ENCODE data around the gene ALG8.

ALG8 gene

GRCh38 chr11:78149646-78150045 is 10.2 kb upstream of the ALG8 start:
- in situ Hi-C loops (cut with HindIII; ENCODE audit: low sequenced_read_pairs): no loop called here
- TF ChIP-seq CTCF (IDR thresholded peaks at IDR 0.05; ENCODE audit: low read depth, low read length, missing control alignments): peak; percentile 32
- no peak overlapping the region for H3K4me3 ChIP-seq (ENCODE audit: low read depth, low read length)
- DNase-seq (ENCODE audit: low read depth): no peak

GRCh38 chr11:78147807-78148206 is 8.4 kb upstream of the ALG8 start:
- in situ Hi-C loops (cut with HindIII; ENCODE audit: low sequenced_read_pairs): no loop called here
- no peak for TF ChIP-seq CTCF (IDR thresholded peaks at IDR 0.05; ENCODE audit: low read depth, low read length, missing control alignments)

DNA sequence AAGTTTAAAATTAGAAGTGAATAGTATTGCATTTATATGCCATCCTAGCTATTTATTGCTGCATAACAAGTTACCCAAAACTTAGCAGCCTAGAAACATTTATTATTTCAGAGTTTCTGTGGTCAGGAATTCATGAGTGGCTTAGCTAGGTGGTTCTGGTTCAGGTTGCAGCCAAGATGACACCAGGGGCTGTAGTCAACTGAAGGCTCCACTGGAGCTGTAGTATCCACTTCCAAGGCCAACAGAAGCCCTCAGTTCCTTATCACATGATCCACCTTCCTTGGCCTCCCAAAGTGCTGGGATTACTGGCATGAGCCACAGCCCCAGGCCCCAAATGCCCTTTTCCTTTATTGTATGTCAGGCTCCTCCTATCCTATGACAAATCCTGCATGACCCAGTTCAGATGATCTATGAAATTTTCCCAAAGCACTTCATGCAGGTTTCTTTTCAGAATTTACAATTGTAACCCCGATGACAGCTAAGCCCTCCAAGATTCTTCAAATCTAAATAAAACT is 6.1 kb upstream of the ALG8 start:
- in situ Hi-C loops (cut with HindIII; ENCODE audit: low sequenced_read_pairs): no loop called here
- TF ChIP-seq CTCF (IDR thresholded peaks at IDR 0.05; ENCODE audit: low read depth, low read length, missing control alignments): no peak
- DNase-seq (ENCODE audit: low read depth): no peak
- H3K4me3 ChIP-seq (ENCODE audit: low read depth, low read length): no peak overlapping the region

More at GRCh38 chr11:78147807-78148206, 8.4 kb upstream of the ALG8 start:
- no peak for DNase-seq (ENCODE audit: low read depth)
- H3K4me3 ChIP-seq (ENCODE audit: low read depth, low read length): no peak overlapping the region

- in situ Hi-C loops (cut with HindIII; ENCODE audit: low sequenced_read_pairs): no loop called here
- no peak for DNase-seq (ENCODE audit: low read depth)
- H3K4me3 ChIP-seq (ENCODE audit: low read depth, low read length): peak overlapping the region; percentile 96
- TF ChIP-seq CTCF (IDR thresholded peaks at IDR 0.05; ENCODE audit: low read depth, low read length, missing control alignments): no peak
These were observed 1.1 kb upstream of the ALG8 start for GRCh38 chr11:78140392-78141077.

- no peak for TF ChIP-seq CTCF (IDR thresholded peaks at IDR 0.05; ENCODE audit: low read depth, low read length, missing control alignments)
- peak overlapping the region; percentile 96 for H3K4me3 ChIP-seq (ENCODE audit: low read depth, low read length)
- no peak for DNase-seq (ENCODE audit: low read depth)
These were observed 568 bp downstream of the ALG8 start for GRCh38 chr11:78138694-78139421.

DNA sequence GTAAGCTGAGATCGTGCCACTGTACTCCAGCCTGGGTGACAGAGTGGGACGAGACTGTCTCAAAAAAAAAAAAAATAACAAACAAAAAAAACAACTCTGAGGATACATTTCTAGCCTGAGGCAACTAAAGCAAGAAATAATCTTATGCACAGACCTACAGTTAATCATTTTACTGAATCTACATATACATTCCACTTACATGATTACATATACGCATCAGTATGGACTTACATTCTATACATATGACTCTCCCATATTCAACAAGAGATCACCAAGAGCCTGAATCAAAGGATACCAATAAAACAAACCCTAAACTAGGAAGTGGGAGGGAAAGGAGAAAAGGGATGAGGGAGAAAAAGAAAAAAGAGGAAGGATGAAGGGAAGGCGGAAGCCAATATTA is 1.1 kb downstream of the ALG8 start:
- TF ChIP-seq CTCF (IDR thresholded peaks at IDR 0.05; ENCODE audit: low read depth, low read length, missing control alignments): no peak
- DNase-seq (ENCODE audit: low read depth): no peak
- H3K4me3 ChIP-seq (ENCODE audit: low read depth, low read length): peak overlapping the region; percentile 96
- in situ Hi-C loops (cut with HindIII; ENCODE audit: low sequenced_read_pairs): no loop called here

More at GRCh38 chr11:78138694-78139421, 568 bp downstream of the ALG8 start:
- in situ Hi-C loops (cut with HindIII; ENCODE audit: low sequenced_read_pairs): no loop called here
